Prostate gland (tissue), 2 donors: ENCODE results near the gene GSK3A. TPM values are rescaled to one million over a fixed set of nuclear protein-coding genes. Genes with fewer than 3 reads are reported as not detected.
A peak's percentile ranks its signal among the peaks of the same experiment; 100 is the strongest.
"Not testable (repeated sequence)": the region's sequence is repeated elsewhere in the genome, so short reads cannot be mapped to it uniquely, and the experiment has no call there.

Source experiments
- DNase-seq: peaks from one replicate; pipeline ENCODE4 v3.0.0-alpha.2; 2019; ENCODE audit warnings: low spot score
- H3K27ac ChIP-seq, 2 donors: fragments of 200-600 bp; sonication (generic); 2 replicates each; pipeline ENCODE4 v1.5.1; 2017 to 2019
- H3K27me3 ChIP-seq: fragments of 200-600 bp; sonication (generic); replicated peaks from 2 replicates; pipeline ENCODE4 v1.5.1; 2019; ENCODE audit not compliant: insufficient read depth
- H3K36me3 ChIP-seq, 2 donors: fragments of 200-600 bp; sonication (generic); 1 replicate in 1 of 2; 2 replicates in 1 of 2; pipeline versions ENCODE4 v1.5.1 to v1.8.1; 2017 to 2019
- H3K4me1 ChIP-seq: fragments of 200-600 bp; sonication (generic); replicated peaks from 2 replicates; pipeline ENCODE4 v1.5.1; 2019
- H3K4me3 ChIP-seq, 2 donors: fragments of 200-600 bp; sonication (generic); 2 replicates each; pipeline ENCODE4 v1.5.1; 2017 to 2019
- H3K9me3 ChIP-seq: fragments of 200-600 bp; sonication (generic); 2 replicates; pipeline ENCODE4 v1.5.1; 2017
- CTCF ChIP-seq, 4 experiments: fragments of 200-600 bp in 2 of 4; fragments of 450-650 bp in 2 of 4; sonication (generic) in 2 of 4; IDR thresholded peaks; 1 replicate in 3 of 4; 2 replicates in 1 of 4; pipeline ENCODE4 v1.5.1; 2016 to 2019; ENCODE audit warnings: antibody characterized with exemption in 4 of 4, mild to moderate bottlenecking in 2 of 4, moderate library complexity in 2 of 4
- POLR2A ChIP-seq: fragments of 450-650 bp; IDR thresholded peaks from one replicate; pipeline ENCODE4 v1.6.1; 2016; ENCODE audit warnings: antibody characterized with exemption, mild to moderate bottlenecking
- POLR2AphosphoS5 ChIP-seq: sonication (generic); formaldehyde crosslinking; IDR thresholded peaks from one replicate; pipeline ENCODE4 v1.6.1; 2017; ENCODE audit warnings: antibody characterized with exemption
- WGBS: methylation state at CpG from one replicate; pipeline ENCODE4 v1.1.5; 2018; 5-methylcytosine and 5-hydroxymethylcytosine counted together
- intact Hi-C: fragments of 100-400 bp; cut with DNase I; formaldehyde crosslinking; loops from one replicate; pipeline ENCODE4 v1.14.2; 2022
- total RNA-seq, 2 donors: library from RNA; depleted of rRNA; stranded (reverse); fragments of >200 nt; gene quantifications; one replicate each; pipeline ENCODE4 v1.1.0, GENCODE V29; 2016

GSK3A gene
- total RNA-seq, 2 donors from 2014 or later: 37.1 to 61.6 TPM

DNA sequence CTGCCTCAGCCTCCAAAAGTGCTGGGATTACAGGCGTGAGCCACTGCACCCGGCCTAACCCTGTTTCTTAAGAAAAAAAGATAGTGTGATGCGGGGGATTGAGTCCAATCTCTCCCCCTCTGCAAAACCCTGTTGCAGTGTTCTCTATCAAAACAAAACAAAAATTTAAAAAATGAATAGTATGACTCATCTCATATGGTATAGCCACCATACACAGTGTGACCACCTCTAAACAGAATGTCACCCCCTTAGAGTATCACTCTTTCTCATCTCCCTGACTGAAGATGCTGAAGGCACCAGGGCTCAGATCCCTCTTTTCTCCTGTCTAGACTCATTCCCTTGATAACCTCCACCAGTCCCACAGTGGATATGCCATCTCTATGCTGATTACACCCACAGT, 19.4 kb upstream of the GSK3A start:
- Histone ChIP-seq H3K4me3 (no peak overlapping the region), H3K27me3 (no peaks in the 10 kb centered on the region), H3K27ac (no peak overlapping the region), H3K36me3 (no peaks in the 10 kb centered on the region), H3K4me1 (no peaks in the 10 kb centered on the region), H3K9me3 (no peaks in the 10 kb centered on the region)
- intact Hi-C loops: no loop called here
- no peak for DNase-seq
- 93% methylated on average over 3 of the region's 3 CpGs for WGBS
- TF ChIP-seq POLR2AphosphoS5 (no peak), POLR2A (no peak), CTCF (IDR thresholded peaks at IDR 0.05) (no peak)

- H3K4me1 ChIP-seq, H3K27me3 ChIP-seq, DNase-seq, H3K27ac ChIP-seq, H3K9me3 ChIP-seq, H3K4me3 ChIP-seq, H3K36me3 ChIP-seq, intact Hi-C loops: not testable (repeated sequence)
- WGBS: 86% methylated on average over 3 of the region's 3 CpGs
Measured at GRCh38 chr19:42257842-42258241, 15.4 kb upstream of the GSK3A start.

DNA sequence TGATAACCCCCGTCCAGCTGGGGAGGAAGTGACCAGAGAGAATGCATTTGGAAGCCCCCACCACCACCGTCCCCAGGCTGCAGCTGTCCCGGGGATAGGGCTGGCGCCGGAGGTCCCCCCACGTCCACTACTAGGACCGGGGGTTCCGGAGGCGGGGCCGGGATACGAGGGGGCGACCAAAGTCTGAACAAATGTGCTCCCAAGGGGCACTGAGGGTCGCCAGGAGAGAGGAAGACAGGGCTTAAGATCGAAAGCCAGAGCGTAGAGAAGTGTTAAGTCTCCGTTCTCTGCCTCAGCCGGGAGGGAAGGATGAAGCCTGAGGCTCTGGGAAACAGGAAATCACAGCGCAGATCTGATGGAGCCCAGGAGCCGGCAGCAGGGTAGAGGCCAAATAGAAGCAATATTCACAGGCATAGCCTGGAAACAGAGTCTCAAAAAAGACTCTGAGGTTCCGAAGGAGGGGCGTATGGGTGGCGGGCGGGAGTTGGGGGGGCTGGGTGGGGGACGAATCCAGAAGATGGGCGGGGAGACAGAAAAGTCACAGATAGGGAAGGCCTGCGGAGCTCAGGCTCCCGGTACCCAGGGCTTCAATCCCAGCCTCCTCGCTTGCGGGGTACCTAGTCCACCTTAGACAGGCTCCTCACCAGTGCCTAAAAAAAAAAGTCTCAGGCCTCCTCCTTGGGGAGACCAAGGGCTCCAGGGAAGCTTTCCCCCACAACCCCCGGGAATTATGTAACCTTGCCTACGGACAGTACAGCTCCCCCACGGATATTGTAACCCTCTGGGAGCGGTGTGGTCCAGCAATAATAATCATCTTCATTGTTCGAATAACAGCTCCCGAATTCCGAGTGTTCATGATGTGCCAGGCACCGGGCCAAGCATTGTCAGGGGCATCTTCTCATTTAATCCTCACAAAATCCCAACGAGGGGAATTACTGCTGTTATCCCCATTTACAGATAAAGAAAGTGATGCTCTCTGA, 13.7 kb upstream of the GSK3A start:
- intact Hi-C loops: loop anchor here (1.0 kb wide), 1 partner anchor 12 kb away; no protein-coding TSS in a partner anchor
- WGBS: 4% methylated on average over 38 of the region's 38 CpGs

DNA sequence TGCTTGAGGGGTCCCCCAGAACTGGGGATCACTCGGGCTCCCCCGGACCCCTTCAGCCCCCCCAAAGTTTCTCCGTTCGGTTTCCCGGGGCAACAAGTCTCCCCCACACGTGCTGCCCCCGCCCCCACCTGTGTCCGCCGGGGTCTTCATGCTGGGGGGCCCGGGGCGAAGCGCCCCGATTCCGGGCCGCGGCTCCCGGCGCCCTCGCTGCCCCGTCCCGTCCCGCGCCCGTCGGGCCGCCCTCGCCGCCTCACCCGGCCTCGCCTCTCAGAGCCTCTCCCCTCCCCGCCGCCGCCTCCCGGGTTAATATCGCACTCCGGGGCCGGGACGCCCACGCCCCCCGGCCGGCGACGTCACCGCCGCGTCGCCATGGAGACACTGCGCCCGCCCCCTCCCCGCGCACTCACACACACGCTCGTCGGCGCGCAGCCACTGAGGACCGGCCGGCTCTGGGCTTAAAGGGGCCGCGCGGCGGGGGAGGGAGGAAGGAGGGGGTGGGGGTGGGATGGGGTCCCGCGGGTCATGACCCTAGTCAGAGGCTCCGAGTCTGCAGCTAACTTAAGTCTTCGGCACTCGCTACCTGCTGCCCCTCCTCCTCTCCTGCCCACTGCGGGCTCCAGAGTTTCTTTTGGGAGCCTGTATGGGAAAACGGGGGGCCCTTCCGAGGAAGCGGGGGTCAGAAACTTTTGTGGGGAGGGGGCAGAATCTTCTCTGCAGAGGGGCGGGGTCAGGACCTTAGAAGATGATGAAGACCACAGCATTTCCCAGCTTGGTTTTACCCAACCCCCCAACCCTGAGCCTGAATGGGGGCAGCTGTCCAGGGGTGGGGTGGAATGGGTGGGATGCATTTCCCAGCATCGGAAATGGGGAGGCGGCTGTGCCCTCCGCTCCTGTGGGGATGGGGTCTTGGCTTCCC, 12.7 kb upstream of the GSK3A start, which contains the start of gene ERF:
Gene ERF, minus strand, starts transcription at position 279 of the 916 bp plus-strand sequence. Its CDS starts 129 bp downstream, at position 150.
- H3K36me3 ChIP-seq: no peaks in the 10 kb centered on the region
- peak within 1 kb of the TSS; percentile 98 for H3K4me3 ChIP-seq
- peak; percentile 91 for DNase-seq
- H3K9me3 ChIP-seq: no peaks in the 10 kb centered on the region
- H3K27ac ChIP-seq: peak within 1 kb of the TSS; percentile 98
- intact Hi-C loops: loop anchor here (1.0 kb wide), 2 partner anchors 13 to 29 kb away; no protein-coding TSS in a partner anchor
- peak in 2 of 4 experiments; percentile 26 to 39 for TF ChIP-seq CTCF (IDR thresholded peaks at IDR 0.05)
- peak; percentile 93 for TF ChIP-seq POLR2AphosphoS5
- TF ChIP-seq POLR2A: peak; percentile 100
- no peaks in the 10 kb centered on the region for H3K27me3 ChIP-seq
- WGBS: under 1% methylated on average over 56 of the region's 75 CpGs
- H3K4me1 ChIP-seq: peaks cover 14% of the 10 kb centered on the region

More for the DNA sequence above, 13.7 kb upstream of the GSK3A start:
- no peaks in the 10 kb centered on the region for H3K36me3 ChIP-seq
- peaks cover 9% of the 10 kb centered on the region for H3K4me1 ChIP-seq
- no peak for DNase-seq
- H3K27me3 ChIP-seq: no peaks in the 10 kb centered on the region
- H3K4me3 ChIP-seq: peak overlapping the region; percentile 98
- no peaks in the 10 kb centered on the region for H3K9me3 ChIP-seq
- TF ChIP-seq POLR2A: no peak
- peak; percentile 28 for TF ChIP-seq POLR2AphosphoS5
- no peak for TF ChIP-seq CTCF (IDR thresholded peaks at IDR 0.05)
- peak overlapping the region; percentile 98 for H3K27ac ChIP-seq
